Endothelial cell of umbilical vein (primary cell): ENCODE data around the gene TIMP1. TPM values are rescaled to one million over a fixed set of nuclear protein-coding genes. Genes with fewer than 3 reads are reported as not detected.

ENCODE experiments used
- BruUV-seq: library from RNA; stranded (reverse); fragments of 400-500 nt; replicated peaks from 2 replicates; lab custom pipeline; 2021; lab: Mats Ljungman, UMichigan
- CTCF ChIA-PET: fragments of 300-600, 350-600 bp; sonication (Branson Sonifier 250); formaldehyde crosslinking; loops from one replicate; lab custom pipeline; 2021; ENCODE audit warnings: antibody characterized with exemption, inconsistent platforms; lab: Charles Lee
- POLR2A ChIA-PET: fragments of 300-600, 350-600 bp; sonication (Branson Sonifier 250); formaldehyde crosslinking; loops from one replicate; lab custom pipeline; 2021; ENCODE audit warnings: antibody characterized with exemption, inconsistent platforms; lab: Charles Lee
- DNase-seq: peaks from one replicate; pipeline ENCODE4 v3.0.0-alpha.2; 2011; ENCODE audit warnings: low read depth, low spot score
- FAIRE-seq: peaks from 2 replicates; lab custom pipeline; 2011; peaks lifted over from hg19 to GRCh38; lab: Jason Lieb, UNC
- H2AFZ ChIP-seq: 2 replicates; pipeline ENCODE4 v1.6.0; 2012; ENCODE audit warnings: low read depth, low read length, control low read depth, inconsistent platforms
- H3K27ac ChIP-seq: 2 replicates; pipeline ENCODE4 v1.5.1; 2011; ENCODE audit warnings: low read depth, mild to moderate bottlenecking, control low read depth, low read length, moderate library complexity; ENCODE audit not compliant: insufficient read depth
- H3K27me3 ChIP-seq, 2 experiments: 2 replicates each; pipeline versions ENCODE4 v1.6.0 to v1.6.1; 2011; ENCODE audit warnings: low read length in 2 of 2, mixed read lengths in 1 of 2; ENCODE audit not compliant: control insufficient read depth in 2 of 2, insufficient read depth in 2 of 2
- H3K36me3 ChIP-seq, 2 experiments: 2 replicates in 1 of 2; 3 replicates in 1 of 2; pipeline ENCODE4 v1.5.1; 2011; ENCODE audit warnings: low read length in 2 of 2, mild to moderate bottlenecking in 1 of 2, moderate library complexity in 1 of 2; ENCODE audit not compliant: control insufficient read depth in 2 of 2, insufficient read depth in 2 of 2; ENCODE audit errors: extremely low read depth in 1 of 2
- H3K4me1 ChIP-seq: 3 replicates; pipeline ENCODE4 v1.5.1; 2011; ENCODE audit warnings: mild to moderate bottlenecking, low read length; ENCODE audit not compliant: control insufficient read depth, insufficient read depth; ENCODE audit errors: extremely low read depth
- H3K4me2 ChIP-seq: 2 replicates; pipeline ENCODE4 v1.6.1; 2011; ENCODE audit warnings: low read length, control low read depth, mixed read lengths; ENCODE audit not compliant: insufficient read depth
- H3K4me3 ChIP-seq, 3 experiments: fragments of 200-600 bp in 1 of 3; sonication (generic), shearing (Covaris generic) in 1 of 3; replicated peaks in 1 of 3; 2 replicates each; pipeline ENCODE4 v1.5.1; 2011 to 2016; ENCODE audit warnings: control low read depth in 3 of 3, low read length in 3 of 3, mild to moderate bottlenecking in 2 of 3, inconsistent platforms in 1 of 3, low read depth in 1 of 3, moderate library complexity in 1 of 3; ENCODE audit not compliant: insufficient read depth in 1 of 3
- H3K79me2 ChIP-seq: 2 replicates; pipeline ENCODE4 v1.6.0; 2012; ENCODE audit warnings: low read length, inconsistent platforms; ENCODE audit not compliant: control insufficient read depth, insufficient read depth
- H3K9ac ChIP-seq: replicated peaks from 2 replicates; pipeline ENCODE3; 2011; ENCODE audit warnings: low read length, control low read depth; ENCODE audit not compliant: insufficient read depth; ENCODE audit errors: extremely low read depth
- H3K9me1 ChIP-seq: replicated peaks from 3 replicates; pipeline ENCODE4 v1.6.0; 2011; ENCODE audit warnings: mild to moderate bottlenecking, low read length; ENCODE audit not compliant: control insufficient read depth, insufficient read depth; ENCODE audit errors: extremely low read depth
- H3K9me3 ChIP-seq: replicated peaks from 2 replicates; pipeline ENCODE4 v1.5.1; 2012; ENCODE audit warnings: low read length, inconsistent platforms; ENCODE audit not compliant: control insufficient read depth, insufficient read depth
- H4K20me1 ChIP-seq: replicated peaks from 2 replicates; pipeline ENCODE3; 2011; ENCODE audit warnings: mild to moderate bottlenecking, low read length; ENCODE audit not compliant: control insufficient read depth, insufficient read depth; ENCODE audit errors: extremely low read depth
- CTCF ChIP-seq, 2 donors: IDR thresholded peaks; 1 replicate in 1 of 2; 2 replicates in 1 of 2; pipeline ENCODE4 v1.5.1; 2011; ENCODE audit warnings: low read length in 2 of 2, mild to moderate bottlenecking in 2 of 2, moderate library complexity in 2 of 2, control low read depth in 1 of 2, inconsistent platforms in 1 of 2, low read depth in 1 of 2; ENCODE audit not compliant: insufficient read depth in 1 of 2; ENCODE audit errors: extremely low read depth in 1 of 2
- EZH2 ChIP-seq: IDR thresholded peaks from 2 replicates; pipeline ENCODE4 v1.6.1; 2012; ENCODE audit warnings: borderline replicate concordance, low read depth, mild to moderate bottlenecking, moderate library complexity, low read length, inconsistent platforms; ENCODE audit not compliant: severe bottlenecking
- FOS ChIP-seq: IDR thresholded peaks from 2 replicates; pipeline ENCODE4 v1.6.1; 2011; ENCODE audit warnings: mild to moderate bottlenecking, low read length, moderate library complexity, borderline replicate concordance; ENCODE audit not compliant: insufficient read depth
- MAX ChIP-seq: IDR thresholded peaks from 2 replicates; pipeline ENCODE4 v1.6.1; 2011; ENCODE audit not compliant: insufficient read depth, insufficient read length
- MYC ChIP-seq: IDR thresholded peaks from one replicate; pipeline ENCODE4 v1.6.1; 2011; ENCODE audit warnings: mild to moderate bottlenecking, low read depth, low read length
- POLR2A ChIP-seq: IDR thresholded peaks from 2 replicates; pipeline ENCODE4 v1.6.1; 2012; ENCODE audit warnings: low read depth, mild to moderate bottlenecking, control low read depth, low read length
- POLR2AphosphoS5 ChIP-seq: IDR thresholded peaks from 2 replicates; pipeline ENCODE4 v1.6.1; 2012; ENCODE audit warnings: low read depth, mild to moderate bottlenecking, control low read depth, low read length, moderate library complexity; ENCODE audit not compliant: insufficient read depth
- dilution Hi-C: fragments of 300-500 bp; cut with MboI; formaldehyde crosslinking; loops from one replicate; pipeline ENCODE4 v1.15.0; 2019; ENCODE audit warnings: low sequenced_read_pairs; ENCODE audit not compliant: extremely low pct_ligation_motif_present
- intact Hi-C: fragments of 100-400 bp; cut with micrococcal nuclease; formaldehyde crosslinking; loops from one replicate; pipeline ENCODE4 v1.10.0; 2022
- polyA plus RNA-seq, 4 experiments: library from polyadenylated mRNA; depleted of rRNA in 3 of 4; stranded (reverse) in 3 of 4; unstranded in 1 of 4; fragments of >200 nt; gene quantifications; 2 replicates each; pipeline versions ENCODE4 v1.2.1 to v1.2.3, GENCODE V29; 2011 to 2012; ENCODE audit warnings: missing spikeins in 1 of 4
- total RNA-seq: library from RNA; stranded (reverse); gene quantifications from 2 replicates; pipeline ENCODE4 v1.2.3, GENCODE V29; 2021

TIMP1 gene
- total and polyA plus RNA-seq, 2 donors (not counting 3 experiments of a cell fraction or from before 2014, with no cell fraction given) = 124 to 277 TPM

GRCh38 chrX:47586043-47586787 is 4.0 kb downstream of the TIMP1 start:
- H3K4me3 ChIP-seq = no peak overlapping the region
- no TSS peak for BruUV-seq
- no peak overlapping the region for H3K4me2 ChIP-seq
- peaks cover 3% of the 10 kb centered on the region for H3K79me2 ChIP-seq
- H3K9me1 ChIP-seq = no peaks in the 10 kb centered on the region
- no peak overlapping the region for H3K9ac ChIP-seq
- POLR2A ChIA-PET = no interaction called here
- intact Hi-C loops = no loop called here
- dilution Hi-C loops = no loop called here
- H3K9me3 ChIP-seq = no peaks in the 10 kb centered on the region
- H3K4me1 ChIP-seq = peaks cover 26% of the 10 kb centered on the region
- H2AFZ ChIP-seq = no peak overlapping the region
- no peaks in the 10 kb centered on the region for H3K27me3 ChIP-seq
- H4K20me1 ChIP-seq = no peaks in the 10 kb centered on the region
- H3K27ac ChIP-seq = no peak overlapping the region
- TF ChIP-seq FOS (no peak), POLR2AphosphoS5 (no peak), EZH2 (no peak), POLR2A (no peak), CTCF (IDR thresholded peaks at IDR 0.05; ENCODE audit: extremely low read depth in 1 of 2, insufficient read depth in 1 of 2, low read depth in 1 of 2, low read length in 2 of 2) (no peak), MYC (no peak), MAX (no peak)
- FAIRE-seq (no peak), DNase-seq (no peak)
- CTCF ChIA-PET = interaction anchor here (1.4 kb wide), 1 partner anchor 58 kb away, joined by 3 read pairs; no protein-coding TSS in a partner anchor
- H3K36me3 ChIP-seq = peaks cover 0 to 2% of the 10 kb centered on the region in 2 experiments
